ENCODE results near the gene RAE1.

- peak in 1 of 6 experiments; percentile 22 for TF ChIP-seq CTCF (IDR thresholded peaks at IDR 0.05)
- TF ChIP-seq POLR2A (IDR thresholded peaks at IDR 0.05) = peak in 2 of 4 donors; percentile 40 to 55
Observed at GRCh38 chr20:57351042-57351783, at the start of gene RAE1.

All from esophagus squamous epithelium (tissue), 4 donors.